K562 treated with DMSO at 1 percent for 12 hours (cell line): Measurements from ENCODE around the gene SPRING1. TPM values are rescaled to one million over a fixed set of nuclear protein-coding genes. Genes with fewer than 3 reads are reported as not detected.

Experiments
- total RNA-seq: library from RNA; unstranded; fragments of 300-600 nt; gene quantifications from 2 replicates; pipeline ENCODE4 v1.2.3, GENCODE V29; 2022; ENCODE audit not compliant: insufficient read depth

The SPRING1 gene
- total RNA-seq: 7.9 and 27.1 TPM in 2 replicates

GRCh38 chr12:116737774-116738657, at the start of gene SPRING1, which contains the start of gene RNFT2:
Gene SPRING1 (minus strand): TSS chr12:116738069. CDS start chr12:116737900, 169 bp downstream.
Gene RNFT2 (plus strand): TSS chr12:116738315. CDS start chr12:116740498, 2,183 bp downstream.

Other genes starting within 250 kb of the SPRING1 start
- gene MAP1LC3B2, start 178.7 kb downstream of the SPRING1 start, total RNA-seq: 2.3 TPM in 1 of 2 replicates, not detected in the other
- gene RNFT2, start 246 bp upstream of the SPRING1 start, total RNA-seq: 8.0 and 9.0 TPM in 2 replicates
- 0.10 TPM in 1 of 2 replicates, not detected in the other for gene HRK, start 143.4 kb upstream of the SPRING1 start, total RNA-seq
- gene FBXW8, start 172.9 kb upstream of the SPRING1 start, total RNA-seq: 1.3 and 9.5 TPM in 2 replicates